ENCODE data around the gene SLC9A9.

SLC9A9 gene

GRCh38 chr3:143538061-143538460, 310.2 kb downstream of the SLC9A9 start:
- no peaks in the 10 kb centered on the region for H3K4me1 ChIP-seq (ENCODE audit: control insufficient read depth, insufficient read depth, low read length)
- no peaks in the 10 kb centered on the region for H3K27me3 ChIP-seq (ENCODE audit: control insufficient read depth, insufficient read depth, low read length)
- WGBS (ENCODE audit: insufficient coverage, insufficient read length) = no CpG with 5 or more reads among the region's 1 CpG
- DNase-seq (ENCODE audit: low read depth, low spot score) = no peak
- no peak overlapping the region for H3K4me3 ChIP-seq (ENCODE audit: low read length)
- H3K36me3 ChIP-seq (ENCODE audit: control insufficient read depth, insufficient read depth, low read length) = no peaks in the 10 kb centered on the region
- no peak overlapping the region for H3K27ac ChIP-seq (ENCODE audit: low read length)
- H3K9me3 ChIP-seq (ENCODE audit: control insufficient read depth, insufficient read depth, low read length) = no peaks in the 10 kb centered on the region

GRCh38 chr3:143536817-143537535, 311.3 kb downstream of the SLC9A9 start:
- H3K36me3 ChIP-seq (ENCODE audit: control insufficient read depth, insufficient read depth, low read length) = no peaks in the 10 kb centered on the region
- no peak for DNase-seq (ENCODE audit: low read depth, low spot score)
- H3K27me3 ChIP-seq (ENCODE audit: control insufficient read depth, insufficient read depth, low read length) = no peaks in the 10 kb centered on the region
- H3K4me3 ChIP-seq (ENCODE audit: low read length) = no peak overlapping the region
- no peak overlapping the region for H3K27ac ChIP-seq (ENCODE audit: low read length)
- H3K9me3 ChIP-seq (ENCODE audit: control insufficient read depth, insufficient read depth, low read length) = no peaks in the 10 kb centered on the region
- no peaks in the 10 kb centered on the region for H3K4me1 ChIP-seq (ENCODE audit: control insufficient read depth, insufficient read depth, low read length)
- WGBS (ENCODE audit: insufficient coverage, insufficient read length) = no CpG with 5 or more reads among the region's 3 CpGs

GRCh38 chr3:143535994-143536784, 312.1 kb downstream of the SLC9A9 start:
- no CpG with 5 or more reads among the region's 3 CpGs for WGBS (ENCODE audit: insufficient coverage, insufficient read length)
- no peaks in the 10 kb centered on the region for H3K36me3 ChIP-seq (ENCODE audit: control insufficient read depth, insufficient read depth, low read length)
- no peak overlapping the region for H3K4me3 ChIP-seq (ENCODE audit: low read length)
- H3K9me3 ChIP-seq (ENCODE audit: control insufficient read depth, insufficient read depth, low read length) = no peaks in the 10 kb centered on the region
- H3K27ac ChIP-seq (ENCODE audit: low read length) = no peak overlapping the region
- DNase-seq (ENCODE audit: low read depth, low spot score) = no peak
- no peaks in the 10 kb centered on the region for H3K27me3 ChIP-seq (ENCODE audit: control insufficient read depth, insufficient read depth, low read length)
- H3K4me1 ChIP-seq (ENCODE audit: control insufficient read depth, insufficient read depth, low read length) = no peaks in the 10 kb centered on the region

DNA sequence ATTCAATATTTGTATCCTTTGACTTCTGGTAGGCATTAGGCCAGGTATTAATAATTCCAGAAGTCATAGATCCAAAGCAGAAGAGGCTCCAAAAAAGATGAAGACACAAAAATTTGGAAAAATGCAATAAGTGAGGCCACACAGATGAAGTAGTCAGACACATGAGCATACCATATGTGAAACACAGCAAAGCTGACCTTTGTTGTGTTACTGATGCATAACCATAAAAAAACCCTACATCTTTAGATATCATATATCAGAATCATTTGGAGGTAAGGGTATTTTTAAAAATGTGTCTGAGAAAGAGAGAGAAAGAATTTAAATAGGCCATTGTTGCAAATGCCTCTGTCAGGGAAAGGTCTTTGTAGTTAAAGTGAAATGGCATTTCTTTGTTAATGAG, 314.9 kb downstream of the SLC9A9 start:
- Histone ChIP-seq H3K4me1 (ENCODE audit: control insufficient read depth, insufficient read depth, low read length) (no peaks in the 10 kb centered on the region), H3K27me3 (ENCODE audit: control insufficient read depth, insufficient read depth, low read length) (no peaks in the 10 kb centered on the region), H3K36me3 (ENCODE audit: control insufficient read depth, insufficient read depth, low read length) (no peaks in the 10 kb centered on the region)

GRCh38 chr3:143532091-143532490, 316.2 kb downstream of the SLC9A9 start:
- DNase-seq (ENCODE audit: low read depth, low spot score) = no peak
- Histone ChIP-seq H3K4me1 (ENCODE audit: control insufficient read depth, insufficient read depth, low read length) (no peaks in the 10 kb centered on the region), H3K27me3 (ENCODE audit: control insufficient read depth, insufficient read depth, low read length) (no peaks in the 10 kb centered on the region), H3K4me3 (ENCODE audit: low read length) (no peak overlapping the region), H3K27ac (ENCODE audit: low read length) (no peak overlapping the region), H3K36me3 (ENCODE audit: control insufficient read depth, insufficient read depth, low read length) (no peaks in the 10 kb centered on the region), H3K9me3 (ENCODE audit: control insufficient read depth, insufficient read depth, low read length) (no peaks in the 10 kb centered on the region)
- no CpG with 5 or more reads among the region's 1 CpG for WGBS (ENCODE audit: insufficient coverage, insufficient read length)

More for the DNA sequence above, 314.9 kb downstream of the SLC9A9 start:
- Histone ChIP-seq H3K27ac (ENCODE audit: low read length) (no peak overlapping the region), H3K9me3 (ENCODE audit: control insufficient read depth, insufficient read depth, low read length) (no peaks in the 10 kb centered on the region), H3K4me3 (ENCODE audit: low read length) (no peak overlapping the region)
- DNase-seq (ENCODE audit: low read depth, low spot score) = no peak

- H3K9me3 ChIP-seq (ENCODE audit: control insufficient read depth, insufficient read depth, low read length) = no peaks in the 10 kb centered on the region
- no peaks in the 10 kb centered on the region for H3K4me1 ChIP-seq (ENCODE audit: control insufficient read depth, insufficient read depth, low read length)
- no peaks in the 10 kb centered on the region for H3K27me3 ChIP-seq (ENCODE audit: control insufficient read depth, insufficient read depth, low read length)
- no peaks in the 10 kb centered on the region for H3K36me3 ChIP-seq (ENCODE audit: control insufficient read depth, insufficient read depth, low read length)
- no CpG with 5 or more reads among the region's 1 CpG for WGBS (ENCODE audit: insufficient coverage, insufficient read length)
- H3K27ac ChIP-seq (ENCODE audit: low read length) = no peak overlapping the region
- no peak for DNase-seq (ENCODE audit: low read depth, low spot score)
- no peak overlapping the region for H3K4me3 ChIP-seq (ENCODE audit: low read length)
These were observed 317.2 kb downstream of the SLC9A9 start for GRCh38 chr3:143531101-143531500.

GRCh38 chr3:143529798-143530197, 318.5 kb downstream of the SLC9A9 start:
- Histone ChIP-seq H3K4me3 (ENCODE audit: low read length) (no peak overlapping the region), H3K27ac (ENCODE audit: low read length) (no peak overlapping the region), H3K4me1 (ENCODE audit: control insufficient read depth, insufficient read depth, low read length) (no peaks in the 10 kb centered on the region), H3K9me3 (ENCODE audit: control insufficient read depth, insufficient read depth, low read length) (no peaks in the 10 kb centered on the region), H3K36me3 (ENCODE audit: control insufficient read depth, insufficient read depth, low read length) (no peaks in the 10 kb centered on the region), H3K27me3 (ENCODE audit: control insufficient read depth, insufficient read depth, low read length) (no peaks in the 10 kb centered on the region)
- no CpG with 5 or more reads among the region's 3 CpGs for WGBS (ENCODE audit: insufficient coverage, insufficient read length)
- DNase-seq (ENCODE audit: low read depth, low spot score) = no peak

- Histone ChIP-seq H3K27me3 (ENCODE audit: control insufficient read depth, insufficient read depth, low read length) (no peaks in the 10 kb centered on the region), H3K4me1 (ENCODE audit: control insufficient read depth, insufficient read depth, low read length) (no peaks in the 10 kb centered on the region), H3K36me3 (ENCODE audit: control insufficient read depth, insufficient read depth, low read length) (no peaks in the 10 kb centered on the region), H3K27ac (ENCODE audit: low read length) (no peak overlapping the region), H3K4me3 (ENCODE audit: low read length) (no peak overlapping the region), H3K9me3 (ENCODE audit: control insufficient read depth, insufficient read depth, low read length) (no peaks in the 10 kb centered on the region)
- whole genome bisulfite sequencing (ENCODE audit: insufficient coverage, insufficient read length) = no CpG with 5 or more reads among the region's 5 CpGs
- DNase-seq (ENCODE audit: low read depth, low spot score) = no peak
These were observed 319.2 kb downstream of the SLC9A9 start for GRCh38 chr3:143529018-143529478.

GRCh38 chr3:143526011-143526545, 322.2 kb downstream of the SLC9A9 start:
- H3K9me3 ChIP-seq (ENCODE audit: control insufficient read depth, insufficient read depth, low read length) = no peaks in the 10 kb centered on the region
- H3K27ac ChIP-seq (ENCODE audit: low read length) = no peak overlapping the region
- no peak overlapping the region for H3K4me3 ChIP-seq (ENCODE audit: low read length)
- no peak for DNase-seq (ENCODE audit: low read depth, low spot score)
- WGBS (ENCODE audit: insufficient coverage, insufficient read length) = no CpG with 5 or more reads among the region's 1 CpG
- H3K36me3 ChIP-seq (ENCODE audit: control insufficient read depth, insufficient read depth, low read length) = no peaks in the 10 kb centered on the region
- H3K27me3 ChIP-seq (ENCODE audit: control insufficient read depth, insufficient read depth, low read length) = no peaks in the 10 kb centered on the region
- no peaks in the 10 kb centered on the region for H3K4me1 ChIP-seq (ENCODE audit: control insufficient read depth, insufficient read depth, low read length)

GRCh38 chr3:143525408-143525807, 322.9 kb downstream of the SLC9A9 start:
- no peaks in the 10 kb centered on the region for H3K4me1 ChIP-seq (ENCODE audit: control insufficient read depth, insufficient read depth, low read length)
- H3K9me3 ChIP-seq (ENCODE audit: control insufficient read depth, insufficient read depth, low read length) = no peaks in the 10 kb centered on the region
- H3K36me3 ChIP-seq (ENCODE audit: control insufficient read depth, insufficient read depth, low read length) = no peaks in the 10 kb centered on the region
- no peaks in the 10 kb centered on the region for H3K27me3 ChIP-seq (ENCODE audit: control insufficient read depth, insufficient read depth, low read length)
- no peak overlapping the region for H3K4me3 ChIP-seq (ENCODE audit: low read length)
- WGBS (ENCODE audit: insufficient coverage, insufficient read length) = no CpG with 5 or more reads among the region's 2 CpGs
- no peak for DNase-seq (ENCODE audit: low read depth, low spot score)
- H3K27ac ChIP-seq (ENCODE audit: low read length) = no peak overlapping the region
